Ecto neural progenitor cell (in vitro differentiated cells): ENCODE data around the gene PNLDC1.
"Not testable (repeated sequence)": the region's sequence is repeated elsewhere in the genome, so short reads cannot be mapped to it uniquely, and the experiment has no call there.

Source experiments
- DNase-seq: peaks from one replicate; pipeline ENCODE4 v3.0.0-alpha.2; 2018; ENCODE audit warnings: low spot score

PNLDC1 gene

GRCh38 chr6:159819932-159820640 is 20.0 kb downstream of the PNLDC1 start:
- no peak for DNase-seq

GRCh38 chr6:159821122-159821521 is 21.0 kb downstream of the PNLDC1 start:
- DNase-seq: no peak

GRCh38 chr6:159821726-159822125 is 21.6 kb downstream of the PNLDC1 start:
- DNase-seq: no peak

GRCh38 chr6:159823953-159824352 is 23.9 kb downstream of the PNLDC1 start:
- no peak for DNase-seq

GRCh38 chr6:159824690-159825089 is 24.6 kb downstream of the PNLDC1 start:
- not testable (repeated sequence) for DNase-seq

- DNase-seq: no peak
Measured at GRCh38 chr6:159826004-159826403, 25.9 kb downstream of the PNLDC1 start.

- no peak for DNase-seq
Measured at GRCh38 chr6:159826968-159827647, 27.0 kb downstream of the PNLDC1 start.

- DNase-seq: no peak
Measured at GRCh38 chr6:159828074-159828473, 28.0 kb downstream of the PNLDC1 start.

- no peak for DNase-seq
Measured at GRCh38 chr6:159829526-159829925, 29.4 kb downstream of the PNLDC1 start.

- no peak for DNase-seq
Measured at GRCh38 chr6:159830501-159831372, 30.7 kb downstream of the PNLDC1 start.

GRCh38 chr6:159831373-159831679 is 31.2 kb downstream of the PNLDC1 start:
- DNase-seq: no peak

- DNase-seq: no peak
Measured at GRCh38 chr6:159832946-159833345, 32.9 kb downstream of the PNLDC1 start.

GRCh38 chr6:159833556-159833955 is 33.5 kb downstream of the PNLDC1 start:
- no peak for DNase-seq

GRCh38 chr6:159833997-159834603 is 34.0 kb downstream of the PNLDC1 start:
- no peak for DNase-seq

GRCh38 chr6:159836718-159837490 is 36.8 kb downstream of the PNLDC1 start:
- no peak for DNase-seq

- no peak for DNase-seq
Measured at GRCh38 chr6:159837511-159837910, 37.4 kb downstream of the PNLDC1 start.

- DNase-seq: no peak
Measured at GRCh38 chr6:159838020-159838744, 38.1 kb downstream of the PNLDC1 start.

GRCh38 chr6:159842035-159842434 is 42.0 kb downstream of the PNLDC1 start:
- DNase-seq: no peak

- no peak for DNase-seq
Measured at GRCh38 chr6:159844737-159845645, 44.9 kb downstream of the PNLDC1 start.

- DNase-seq: not testable (repeated sequence)
Measured at GRCh38 chr6:159848552-159848951, 48.5 kb downstream of the PNLDC1 start.
